DOHH2 (cell line): ENCODE measurements around the gene SPATS1.

ENCODE experiments used
- H3F3A ChIP-seq: fragments of 200-600 bp; sonication (generic), shearing (Covaris generic); 2 replicates; pipeline ENCODE4 v1.6.0; 2016; ENCODE audit warnings: antibody characterized with exemption, mild to moderate bottlenecking; ENCODE audit not compliant: control insufficient read depth, insufficient read depth
- H3K27ac ChIP-seq: fragments of 200-600 bp; sonication (generic); 2 replicates; pipeline ENCODE4 v1.5.1; 2014; ENCODE audit warnings: low read depth, mild to moderate bottlenecking, low read length, moderate library complexity
- H3K27me3 ChIP-seq: fragments of 200-600 bp; sonication (generic); 2 replicates; pipeline ENCODE4 v1.6.1; 2014; ENCODE audit warnings: mild to moderate bottlenecking, low read length, mixed read lengths; ENCODE audit not compliant: control insufficient read depth
- H3K36me3 ChIP-seq: fragments of 200-600 bp; sonication (generic); 2 replicates; pipeline ENCODE4 v1.6.1; 2014; ENCODE audit warnings: mild to moderate bottlenecking, low read length, moderate library complexity, mixed read lengths; ENCODE audit not compliant: control insufficient read depth
- H3K4me1 ChIP-seq: fragments of 200-600 bp; sonication (generic); 2 replicates; pipeline ENCODE4 v1.6.1; 2014; ENCODE audit warnings: mild to moderate bottlenecking, low read length, mixed read lengths; ENCODE audit not compliant: control insufficient read depth
- H3K4me2 ChIP-seq: fragments of 200-600 bp; sonication (generic); 2 replicates; pipeline ENCODE4 v1.6.0; 2014; ENCODE audit warnings: mild to moderate bottlenecking, low read length, moderate library complexity
- H3K4me3 ChIP-seq: fragments of 200-600 bp; sonication (generic); 2 replicates; pipeline ENCODE4 v1.5.1; 2014; ENCODE audit warnings: mild to moderate bottlenecking, low read length, mixed read lengths
- H3K79me2 ChIP-seq: fragments of 200-600 bp; sonication (generic); 2 replicates; pipeline ENCODE4 v1.6.1; 2014; ENCODE audit warnings: mild to moderate bottlenecking, low read length, mixed read lengths; ENCODE audit not compliant: control insufficient read depth
- H3K9me2 ChIP-seq: fragments of 200-600 bp; sonication (generic); replicated peaks from 2 replicates; pipeline ENCODE4 v1.6.1; 2014; ENCODE audit warnings: mild to moderate bottlenecking, low read length, mixed read lengths; ENCODE audit not compliant: control insufficient read depth
- H3K9me3 ChIP-seq: fragments of 200-600 bp; sonication (generic); 2 replicates; pipeline ENCODE4 v1.6.1; 2014; ENCODE audit warnings: antibody characterized with exemption, low read length, mixed read lengths; ENCODE audit not compliant: control insufficient read depth, insufficient read depth
- H4K20me1 ChIP-seq: fragments of 200-600 bp; sonication (generic); 2 replicates; pipeline ENCODE4 v1.6.0; 2014; ENCODE audit warnings: low read depth, mild to moderate bottlenecking, antibody characterized with exemption, low read length, moderate library complexity; ENCODE audit not compliant: control insufficient read depth, insufficient read depth
- CTCF ChIP-seq: fragments of 200-600 bp; sonication (generic); IDR thresholded peaks from one replicate; pipeline ENCODE4 v1.5.1; 2014; ENCODE audit warnings: antibody characterized with exemption, mild to moderate bottlenecking, low read depth, low read length; ENCODE audit not compliant: poor library complexity, severe bottlenecking
- EZH2phosphoT487 ChIP-seq: fragments of 200-600 bp; sonication (generic); IDR thresholded peaks from 2 replicates; pipeline ENCODE4 v1.6.1; 2017; ENCODE audit warnings: borderline replicate concordance, mild to moderate bottlenecking, antibody characterized with exemption, low read length, moderate library complexity, mixed read lengths

Gene SPATS1

DNA sequence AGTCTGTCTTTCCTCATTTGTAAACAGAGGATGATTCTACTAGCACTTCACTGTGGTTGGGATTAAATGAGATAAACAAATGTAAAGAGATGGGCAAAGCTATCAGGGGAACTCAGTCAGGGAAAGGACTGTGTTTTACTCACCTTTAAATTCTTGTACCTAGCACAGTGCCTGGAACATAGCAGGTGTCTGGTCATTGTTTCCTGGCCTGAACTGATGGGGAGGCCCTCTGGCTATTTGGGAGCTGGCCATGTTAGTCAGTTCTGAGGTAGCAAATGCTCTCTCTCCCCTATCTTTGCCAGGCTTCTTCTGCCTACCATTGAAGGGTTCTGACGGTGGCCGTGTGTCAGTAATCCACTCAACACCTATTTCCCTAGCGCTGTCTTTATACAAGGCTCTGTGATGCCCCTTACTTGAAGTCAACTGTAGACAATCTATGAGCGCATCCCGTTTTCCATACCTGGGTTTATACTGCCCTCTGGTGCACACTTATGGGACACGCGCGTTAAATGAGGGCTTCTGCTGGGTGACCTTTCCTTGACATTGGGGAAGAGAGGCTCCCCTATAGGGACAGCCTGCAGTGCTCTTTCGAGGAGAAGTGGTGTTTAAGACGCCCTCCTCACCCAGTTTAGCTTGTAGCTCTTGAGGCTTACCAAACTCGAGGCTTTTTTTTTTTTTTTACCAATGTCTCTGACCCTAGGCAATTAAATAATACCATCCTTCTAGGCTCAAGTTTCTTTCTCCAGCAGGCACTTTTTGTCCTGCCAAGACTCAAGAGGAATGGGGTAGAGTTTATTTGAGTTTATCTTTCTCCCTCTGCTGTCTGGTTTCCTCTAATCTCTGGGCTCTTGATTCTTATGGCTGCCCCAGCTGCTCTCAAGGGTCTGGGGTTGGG is 4.0 kb upstream of the SPATS1 start:
- peaks cover 13% of the 10 kb centered on the region for H3K27me3 ChIP-seq
- no peaks in the 10 kb centered on the region for H3F3A ChIP-seq
- H4K20me1 ChIP-seq, result no peaks in the 10 kb centered on the region
- H3K4me1 ChIP-seq, result peaks cover 17% of the 10 kb centered on the region
- TF ChIP-seq EZH2phosphoT487 (no peak), CTCF (peak; percentile 76)
- no peaks in the 10 kb centered on the region for H3K9me2 ChIP-seq
- no peak overlapping the region for H3K4me3 ChIP-seq
- no peaks in the 10 kb centered on the region for H3K36me3 ChIP-seq
- H3K9me3 ChIP-seq, result no peaks in the 10 kb centered on the region
- H3K4me2 ChIP-seq, result no peak overlapping the region
- no peak overlapping the region for H3K27ac ChIP-seq
- no peaks in the 10 kb centered on the region for H3K79me2 ChIP-seq

DNA sequence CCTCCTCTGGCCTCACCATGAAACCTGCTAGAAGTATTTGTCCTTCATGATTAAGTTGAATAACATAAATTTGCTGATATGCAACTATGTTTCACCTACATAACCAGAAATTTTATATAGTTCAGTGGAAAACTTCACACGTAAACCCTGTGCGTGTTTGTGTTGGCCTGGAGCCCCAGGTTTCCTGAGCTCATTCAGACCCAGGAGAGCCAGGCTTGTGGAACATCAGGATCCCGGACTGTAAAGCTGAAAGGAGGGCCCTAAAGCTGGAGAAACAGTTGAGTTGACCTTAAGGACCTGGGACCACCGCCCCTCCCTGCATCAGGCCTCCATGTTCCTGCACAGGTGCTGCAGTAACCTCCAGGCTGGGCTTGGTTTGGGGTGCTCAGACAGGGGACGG is 3.1 kb upstream of the SPATS1 start:
- H3K9me3 ChIP-seq, result no peaks in the 10 kb centered on the region
- no peaks in the 10 kb centered on the region for H4K20me1 ChIP-seq
- no peaks in the 10 kb centered on the region for H3F3A ChIP-seq
- no peak overlapping the region for H3K4me3 ChIP-seq
- peaks cover 21% of the 10 kb centered on the region for H3K27me3 ChIP-seq
- H3K79me2 ChIP-seq, result no peaks in the 10 kb centered on the region
- H3K4me1 ChIP-seq, result peaks cover 23% of the 10 kb centered on the region
- H3K36me3 ChIP-seq, result no peaks in the 10 kb centered on the region
- no peaks in the 10 kb centered on the region for H3K9me2 ChIP-seq
- TF ChIP-seq CTCF (no peak), EZH2phosphoT487 (no peak)
- no peak overlapping the region for H3K27ac ChIP-seq
- H3K4me2 ChIP-seq, result no peak overlapping the region

- no peak overlapping the region for H3K4me2 ChIP-seq
These were observed 2.5 kb upstream of the SPATS1 start for GRCh38 chr6:44339763-44340625.

More at GRCh38 chr6:44339763-44340625, 2.5 kb upstream of the SPATS1 start:
- Histone ChIP-seq H3K9me3 (no peaks in the 10 kb centered on the region), H3K4me1 (peaks cover 23% of the 10 kb centered on the region), H3K4me3 (no peak overlapping the region), H3F3A (no peaks in the 10 kb centered on the region), H4K20me1 (no peaks in the 10 kb centered on the region), H3K79me2 (no peaks in the 10 kb centered on the region), H3K36me3 (no peaks in the 10 kb centered on the region), H3K27me3 (peaks cover 27% of the 10 kb centered on the region), H3K27ac (no peak overlapping the region), H3K9me2 (no peaks in the 10 kb centered on the region)
- TF ChIP-seq CTCF, result no peak
- TF ChIP-seq EZH2phosphoT487, result no peak
